GM06990 (cell line): Measurements from ENCODE around the gene C12orf75.
A peak's percentile ranks its signal among the peaks of the same experiment; 100 is the strongest.

ENCODE experiments used
- DNase-seq: peaks from one replicate; pipeline ENCODE4 v3.0.0-alpha.2; 2011; ENCODE audit not compliant: insufficient read length; ENCODE audit errors: extremely low read depth
- H3K27me3 ChIP-seq: replicated peaks from 2 replicates; pipeline ENCODE4 v1.6.0; 2011; ENCODE audit warnings: low read length; ENCODE audit not compliant: control insufficient read depth, insufficient read depth
- H3K36me3 ChIP-seq: 2 replicates; pipeline ENCODE4 v1.5.1; 2011; ENCODE audit warnings: low read length; ENCODE audit not compliant: control insufficient read depth, insufficient read depth
- H3K4me3 ChIP-seq: replicated peaks from 2 replicates; pipeline ENCODE4 v1.5.1; 2011; ENCODE audit warnings: low read depth, mild to moderate bottlenecking, control low read depth, low read length
- TF ChIP-seq, protein P1 (sequence below): IDR thresholded peaks from 2 replicates; pipeline ENCODE4 v1.5.1; 2011; ENCODE audit warnings: low read length, control low read depth, mild to moderate bottlenecking, inconsistent platforms; ENCODE audit not compliant: insufficient read depth, poor library complexity, severe bottlenecking

Gene C12orf75

GRCh38 chr12:105419606-105420005, 89.1 kb downstream of the C12orf75 start:
- Histone ChIP-seq H3K27me3 (no peaks in the 10 kb centered on the region), H3K4me3 (no peak overlapping the region), H3K36me3 (no peaks in the 10 kb centered on the region)
- no peak for DNase-seq
- TF ChIP-seq, protein P1, sequence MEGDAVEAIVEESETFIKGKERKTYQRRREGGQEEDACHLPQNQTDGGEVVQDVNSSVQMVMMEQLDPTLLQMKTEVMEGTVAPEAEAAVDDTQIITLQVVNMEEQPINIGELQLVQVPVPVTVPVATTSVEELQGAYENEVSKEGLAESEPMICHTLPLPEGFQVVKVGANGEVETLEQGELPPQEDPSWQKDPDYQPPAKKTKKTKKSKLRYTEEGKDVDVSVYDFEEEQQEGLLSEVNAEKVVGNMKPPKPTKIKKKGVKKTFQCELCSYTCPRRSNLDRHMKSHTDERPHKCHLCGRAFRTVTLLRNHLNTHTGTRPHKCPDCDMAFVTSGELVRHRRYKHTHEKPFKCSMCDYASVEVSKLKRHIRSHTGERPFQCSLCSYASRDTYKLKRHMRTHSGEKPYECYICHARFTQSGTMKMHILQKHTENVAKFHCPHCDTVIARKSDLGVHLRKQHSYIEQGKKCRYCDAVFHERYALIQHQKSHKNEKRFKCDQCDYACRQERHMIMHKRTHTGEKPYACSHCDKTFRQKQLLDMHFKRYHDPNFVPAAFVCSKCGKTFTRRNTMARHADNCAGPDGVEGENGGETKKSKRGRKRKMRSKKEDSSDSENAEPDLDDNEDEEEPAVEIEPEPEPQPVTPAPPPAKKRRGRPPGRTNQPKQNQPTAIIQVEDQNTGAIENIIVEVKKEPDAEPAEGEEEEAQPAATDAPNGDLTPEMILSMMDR: no peak

DNA sequence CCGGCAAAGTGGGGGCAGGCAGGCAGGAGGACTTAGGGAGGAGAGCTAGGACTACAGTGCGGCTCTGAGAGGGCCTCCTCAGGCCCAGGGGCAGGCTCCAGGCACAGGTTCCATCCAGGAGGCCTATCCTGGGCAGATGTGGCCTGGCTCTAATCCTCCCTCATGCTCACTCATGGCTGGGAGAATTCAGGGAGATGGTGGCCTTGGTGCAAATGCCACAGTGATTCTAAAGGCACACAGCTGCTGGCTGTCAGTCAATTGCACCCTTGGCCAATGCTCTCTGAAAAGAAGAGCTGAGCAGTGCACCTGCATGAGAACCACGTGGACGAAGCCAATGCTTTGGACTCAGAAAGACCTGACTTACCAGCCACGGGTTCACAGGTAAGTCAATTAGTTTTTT, 89.6 kb downstream of the C12orf75 start:
- TF ChIP-seq, protein P1: no peak
- DNase-seq: no peak
- no peaks in the 10 kb centered on the region for H3K36me3 ChIP-seq
- H3K4me3 ChIP-seq: no peak overlapping the region
- no peaks in the 10 kb centered on the region for H3K27me3 ChIP-seq

- H3K36me3 ChIP-seq: no peaks in the 10 kb centered on the region
- TF ChIP-seq, protein P1: peak; percentile 79
- DNase-seq: peak; percentile 16
- H3K27me3 ChIP-seq: no peaks in the 10 kb centered on the region
- H3K4me3 ChIP-seq: no peak overlapping the region
Measured at GRCh38 chr12:105420659-105421240, 90.3 kb downstream of the C12orf75 start.
